DND-41 (cell line): ENCODE measurements around the gene CCDC83.

ENCODE experiments used
- EZH2 ChIP-seq: IDR thresholded peaks from 3 replicates; pipeline ENCODE4 v1.6.1; 2012; ENCODE audit warnings: borderline replicate concordance, low read depth, mild to moderate bottlenecking, moderate library complexity, low read length, inconsistent platforms; ENCODE audit not compliant: severe bottlenecking
- TF ChIP-seq, protein P1 (sequence below): IDR thresholded peaks from 2 replicates; pipeline ENCODE4 v1.5.1; 2012; ENCODE audit warnings: borderline replicate concordance, low read length, moderate library complexity, mild to moderate bottlenecking; ENCODE audit not compliant: poor library complexity, severe bottlenecking; ENCODE audit errors: extremely low read depth

DNA sequence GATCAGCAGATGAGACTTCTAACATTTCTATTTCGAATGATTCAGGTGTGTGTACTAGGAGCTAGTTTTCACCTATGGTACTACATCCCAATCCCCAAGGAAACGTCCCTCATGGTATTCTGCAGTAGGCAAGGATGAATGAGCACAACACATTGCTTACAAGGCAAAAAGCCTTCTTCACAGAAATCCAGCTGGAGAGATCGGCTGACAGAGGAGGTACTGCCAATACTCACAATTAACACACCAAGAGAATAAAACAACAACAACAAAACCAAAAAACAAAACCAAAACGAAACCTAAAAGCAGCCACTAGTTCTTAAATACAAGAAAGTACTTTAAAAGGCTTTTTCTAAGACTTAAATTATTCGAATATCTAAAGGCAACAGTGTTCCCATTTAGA, 112.3 kb downstream of the CCDC83 start:
- TF ChIP-seq, protein P1, sequence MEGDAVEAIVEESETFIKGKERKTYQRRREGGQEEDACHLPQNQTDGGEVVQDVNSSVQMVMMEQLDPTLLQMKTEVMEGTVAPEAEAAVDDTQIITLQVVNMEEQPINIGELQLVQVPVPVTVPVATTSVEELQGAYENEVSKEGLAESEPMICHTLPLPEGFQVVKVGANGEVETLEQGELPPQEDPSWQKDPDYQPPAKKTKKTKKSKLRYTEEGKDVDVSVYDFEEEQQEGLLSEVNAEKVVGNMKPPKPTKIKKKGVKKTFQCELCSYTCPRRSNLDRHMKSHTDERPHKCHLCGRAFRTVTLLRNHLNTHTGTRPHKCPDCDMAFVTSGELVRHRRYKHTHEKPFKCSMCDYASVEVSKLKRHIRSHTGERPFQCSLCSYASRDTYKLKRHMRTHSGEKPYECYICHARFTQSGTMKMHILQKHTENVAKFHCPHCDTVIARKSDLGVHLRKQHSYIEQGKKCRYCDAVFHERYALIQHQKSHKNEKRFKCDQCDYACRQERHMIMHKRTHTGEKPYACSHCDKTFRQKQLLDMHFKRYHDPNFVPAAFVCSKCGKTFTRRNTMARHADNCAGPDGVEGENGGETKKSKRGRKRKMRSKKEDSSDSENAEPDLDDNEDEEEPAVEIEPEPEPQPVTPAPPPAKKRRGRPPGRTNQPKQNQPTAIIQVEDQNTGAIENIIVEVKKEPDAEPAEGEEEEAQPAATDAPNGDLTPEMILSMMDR, result no peak
- TF ChIP-seq EZH2, result no peak
